GM12878 (cell line): Measurements from ENCODE around the gene THY1. TPM values are rescaled to one million over a fixed set of nuclear protein-coding genes. Genes with fewer than 3 reads are reported as not detected.

ENCODE experiments used
- LARP7 ChIP-seq: fragments of 450-650 bp; IDR thresholded peaks from 2 replicates; pipeline ENCODE4 v1.6.1; 2017; ENCODE audit warnings: mild to moderate bottlenecking
- polyA plus RNA-seq, 11 experiments: library from polyadenylated mRNA; depleted of rRNA in 4 of 11; unstranded in 6 of 11; stranded (reverse) in 5 of 11; fragments of >200 nt; fragmentation: Nextera tagmentation in 4 of 11; fragmentation: Illumina TruSeq in 1 of 11; extraction: Ambion mirVana in 4 of 11; extraction: Trizol in 1 of 11; gene quantifications; 1 replicate in 1 of 11; 2 replicates in 10 of 11; pipeline versions ENCODE4 v1.2.1 to v1.2.3, GENCODE V29; 2011 to 2016; ENCODE audit warnings: inconsistent platforms in 2 of 11, missing spikeins in 2 of 11, low read depth in 1 of 11
- total RNA-seq, 4 experiments: library from RNA; depleted of rRNA in 3 of 4; stranded (reverse); fragments of >200 nt in 3 of 4; fragmentation: Illumina TruSeq in 1 of 4; extraction: Trizol in 1 of 4; gene quantifications; 2 replicates each; pipeline versions ENCODE4 v1.2.1 to v1.2.3, GENCODE V29; 2013 to 2021
- TF ChIP-seq, protein P1 (sequence below): fragments of 150-350 bp; IDR thresholded peaks from 2 replicates; pipeline ENCODE4 v1.6.1; 2014; ENCODE audit warnings: mild to moderate bottlenecking, low read depth, low read length
- TF ChIP-seq, protein P2 (sequence below): fragments of 450-650 bp; formaldehyde crosslinking; IDR thresholded peaks from 2 replicates; pipeline ENCODE4 v1.4.0; 2022; ENCODE audit warnings: mild to moderate bottlenecking, moderate library complexity
- TF ChIP-seq, protein P3 (sequence below): IDR thresholded peaks from 2 replicates; pipeline ENCODE4 v1.6.1; 2011; ENCODE audit warnings: low read depth, low read length, improper control_type of control experiment, borderline replicate concordance
- TF ChIP-seq, protein P4 (sequence below): fragments of 450-650 bp; formaldehyde crosslinking; IDR thresholded peaks from 2 replicates; pipeline ENCODE4 v1.5.0; 2022; ENCODE audit warnings: mild to moderate bottlenecking, missing genetic modification characterization

The THY1 gene
- total and polyA plus RNA-seq, 10 of the 15 experiments (the other 5 are each of a cell fraction or from before 2014, with no cell fraction given) = 0.86 to 20.1 (median 3.2) TPM

DNA sequence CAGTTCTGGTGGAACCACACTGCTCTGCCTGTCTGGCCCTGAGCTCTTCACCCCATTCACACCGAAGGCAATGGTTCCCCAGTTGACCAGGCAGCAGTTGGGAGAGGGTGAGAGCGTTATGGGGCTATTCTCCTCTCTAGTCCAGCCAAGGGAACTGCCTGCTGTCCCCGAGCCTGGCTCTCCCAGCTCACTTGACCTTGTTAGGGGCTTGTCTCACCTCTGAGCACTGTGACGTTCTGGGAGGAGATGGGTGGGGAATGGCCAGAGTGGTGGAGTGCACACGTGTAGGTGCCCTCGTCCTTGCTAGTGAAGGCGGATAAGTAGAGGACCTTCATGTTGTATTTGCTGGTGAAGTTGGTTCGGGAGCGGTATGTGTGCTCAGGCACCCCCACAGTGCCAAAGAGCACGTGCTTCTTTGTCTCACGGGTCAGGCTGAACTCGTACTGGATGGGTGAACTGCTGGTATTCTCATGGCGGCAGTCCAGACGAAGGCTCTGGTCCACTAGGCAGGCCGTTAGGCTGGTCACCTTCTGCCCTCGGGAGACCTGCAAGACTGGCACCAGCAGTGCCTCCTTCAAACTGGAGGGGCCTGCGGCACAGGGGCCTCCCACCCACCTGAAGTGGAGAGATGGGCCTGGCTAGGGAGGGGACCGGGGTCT, 3.0 kb downstream of the THY1 start (continued):
- TF ChIP-seq, protein P1, sequence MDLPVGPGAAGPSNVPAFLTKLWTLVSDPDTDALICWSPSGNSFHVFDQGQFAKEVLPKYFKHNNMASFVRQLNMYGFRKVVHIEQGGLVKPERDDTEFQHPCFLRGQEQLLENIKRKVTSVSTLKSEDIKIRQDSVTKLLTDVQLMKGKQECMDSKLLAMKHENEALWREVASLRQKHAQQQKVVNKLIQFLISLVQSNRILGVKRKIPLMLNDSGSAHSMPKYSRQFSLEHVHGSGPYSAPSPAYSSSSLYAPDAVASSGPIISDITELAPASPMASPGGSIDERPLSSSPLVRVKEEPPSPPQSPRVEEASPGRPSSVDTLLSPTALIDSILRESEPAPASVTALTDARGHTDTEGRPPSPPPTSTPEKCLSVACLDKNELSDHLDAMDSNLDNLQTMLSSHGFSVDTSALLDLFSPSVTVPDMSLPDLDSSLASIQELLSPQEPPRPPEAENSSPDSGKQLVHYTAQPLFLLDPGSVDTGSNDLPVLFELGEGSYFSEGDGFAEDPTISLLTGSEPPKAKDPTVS = no peak
- TF ChIP-seq LARP7 = no peak
- TF ChIP-seq, protein P2, sequence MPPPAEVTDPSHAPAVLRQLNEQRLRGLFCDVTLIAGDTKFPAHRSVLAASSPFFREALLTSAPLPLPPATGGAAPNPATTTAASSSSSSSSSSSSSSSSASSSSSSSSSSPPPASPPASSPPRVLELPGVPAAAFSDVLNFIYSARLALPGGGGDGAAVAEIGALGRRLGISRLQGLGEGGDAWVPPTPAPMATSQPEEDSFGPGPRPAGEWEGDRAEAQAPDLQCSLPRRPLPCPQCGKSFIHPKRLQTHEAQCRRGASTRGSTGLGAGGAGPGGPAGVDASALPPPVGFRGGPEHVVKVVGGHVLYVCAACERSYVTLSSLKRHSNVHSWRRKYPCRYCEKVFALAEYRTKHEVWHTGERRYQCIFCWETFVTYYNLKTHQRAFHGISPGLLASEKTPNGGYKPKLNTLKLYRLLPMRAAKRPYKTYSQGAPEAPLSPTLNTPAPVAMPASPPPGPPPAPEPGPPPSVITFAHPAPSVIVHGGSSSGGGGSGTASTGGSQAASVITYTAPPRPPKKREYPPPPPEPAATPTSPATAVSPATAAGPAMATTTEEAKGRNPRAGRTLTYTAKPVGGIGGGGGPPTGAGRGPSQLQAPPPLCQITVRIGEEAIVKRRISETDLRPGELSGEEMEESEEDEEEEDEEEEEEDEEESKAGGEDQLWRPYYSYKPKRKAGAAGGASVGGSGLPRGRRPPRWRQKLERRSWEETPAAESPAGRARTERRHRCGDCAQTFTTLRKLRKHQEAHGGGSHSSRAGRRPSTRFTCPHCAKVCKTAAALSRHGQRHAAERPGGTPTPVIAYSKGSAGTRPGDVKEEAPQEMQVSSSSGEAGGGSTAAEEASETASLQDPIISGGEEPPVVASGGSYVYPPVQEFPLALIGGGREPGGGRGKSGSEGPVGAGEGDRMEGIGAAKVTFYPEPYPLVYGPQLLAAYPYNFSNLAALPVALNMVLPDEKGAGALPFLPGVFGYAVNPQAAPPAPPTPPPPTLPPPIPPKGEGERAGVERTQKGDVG (CRISPR knock-in tag) = no peak
- TF ChIP-seq, protein P3, sequence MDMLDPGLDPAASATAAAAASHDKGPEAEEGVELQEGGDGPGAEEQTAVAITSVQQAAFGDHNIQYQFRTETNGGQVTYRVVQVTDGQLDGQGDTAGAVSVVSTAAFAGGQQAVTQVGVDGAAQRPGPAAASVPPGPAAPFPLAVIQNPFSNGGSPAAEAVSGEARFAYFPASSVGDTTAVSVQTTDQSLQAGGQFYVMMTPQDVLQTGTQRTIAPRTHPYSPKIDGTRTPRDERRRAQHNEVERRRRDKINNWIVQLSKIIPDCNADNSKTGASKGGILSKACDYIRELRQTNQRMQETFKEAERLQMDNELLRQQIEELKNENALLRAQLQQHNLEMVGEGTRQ = no peak
- TF ChIP-seq, protein P4, sequence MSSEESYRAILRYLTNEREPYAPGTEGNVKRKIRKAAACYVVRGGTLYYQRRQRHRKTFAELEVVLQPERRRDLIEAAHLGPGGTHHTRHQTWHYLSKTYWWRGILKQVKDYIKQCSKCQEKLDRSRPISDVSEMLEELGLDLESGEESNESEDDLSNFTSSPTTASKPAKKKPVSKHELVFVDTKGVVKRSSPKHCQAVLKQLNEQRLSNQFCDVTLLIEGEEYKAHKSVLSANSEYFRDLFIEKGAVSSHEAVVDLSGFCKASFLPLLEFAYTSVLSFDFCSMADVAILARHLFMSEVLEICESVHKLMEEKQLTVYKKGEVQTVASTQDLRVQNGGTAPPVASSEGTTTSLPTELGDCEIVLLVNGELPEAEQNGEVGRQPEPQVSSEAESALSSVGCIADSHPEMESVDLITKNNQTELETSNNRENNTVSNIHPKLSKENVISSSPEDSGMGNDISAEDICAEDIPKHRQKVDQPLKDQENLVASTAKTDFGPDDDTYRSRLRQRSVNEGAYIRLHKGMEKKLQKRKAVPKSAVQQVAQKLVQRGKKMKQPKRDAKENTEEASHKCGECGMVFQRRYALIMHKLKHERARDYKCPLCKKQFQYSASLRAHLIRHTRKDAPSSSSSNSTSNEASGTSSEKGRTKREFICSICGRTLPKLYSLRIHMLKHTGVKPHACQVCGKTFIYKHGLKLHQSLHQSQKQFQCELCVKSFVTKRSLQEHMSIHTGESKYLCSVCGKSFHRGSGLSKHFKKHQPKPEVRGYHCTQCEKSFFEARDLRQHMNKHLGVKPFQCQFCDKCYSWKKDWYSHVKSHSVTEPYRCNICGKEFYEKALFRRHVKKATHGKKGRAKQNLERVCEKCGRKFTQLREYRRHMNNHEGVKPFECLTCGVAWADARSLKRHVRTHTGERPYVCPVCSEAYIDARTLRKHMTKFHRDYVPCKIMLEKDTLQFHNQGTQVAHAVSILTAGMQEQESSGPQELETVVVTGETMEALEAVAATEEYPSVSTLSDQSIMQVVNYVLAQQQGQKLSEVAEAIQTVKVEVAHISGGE (CRISPR knock-in tag) = no peak
